Keratinocyte (primary cell): ENCODE results near the gene PLCH2. TPM values are rescaled to one million over a fixed set of nuclear protein-coding genes. Genes with fewer than 3 reads are reported as not detected.

Experiments
- DNase-seq: peaks from one replicate; pipeline ENCODE4 v3.0.0-alpha.2; 2011; ENCODE audit warnings: low read depth, missing footprints, low spot score
- FAIRE-seq: peaks from 2 replicates; lab custom pipeline; 2011; peaks lifted over from hg19 to GRCh38; lab: Jason Lieb, UNC
- H2AFZ ChIP-seq: 2 replicates; pipeline ENCODE4 v1.6.0; 2012; ENCODE audit warnings: low read length, control low read depth, inconsistent platforms; ENCODE audit not compliant: control insufficient read depth
- H3K27ac ChIP-seq: 2 replicates; pipeline ENCODE4 v1.5.1; 2011; ENCODE audit warnings: low read length; ENCODE audit not compliant: control insufficient read depth, insufficient read depth
- H3K27me3 ChIP-seq: 3 replicates; pipeline ENCODE4 v1.6.0; 2011; ENCODE audit warnings: low read length; ENCODE audit not compliant: control insufficient read depth, insufficient read depth; ENCODE audit errors: extremely low read depth
- H3K36me3 ChIP-seq, 2 experiments: 2 replicates in 1 of 2; 3 replicates in 1 of 2; pipeline ENCODE4 v1.5.1; 2011; ENCODE audit warnings: low read length in 2 of 2, mild to moderate bottlenecking in 1 of 2; ENCODE audit not compliant: control insufficient read depth in 2 of 2, insufficient read depth in 2 of 2; ENCODE audit errors: extremely low read depth in 1 of 2
- H3K4me1 ChIP-seq: 3 replicates; pipeline ENCODE4 v1.5.1; 2011; ENCODE audit warnings: low read length; ENCODE audit not compliant: control insufficient read depth, insufficient read depth; ENCODE audit errors: extremely low read depth
- H3K4me2 ChIP-seq: 3 replicates; pipeline ENCODE4 v1.6.0; 2011; ENCODE audit warnings: low read depth, low read length; ENCODE audit not compliant: control insufficient read depth, insufficient read depth; ENCODE audit errors: extremely low read depth
- H3K4me3 ChIP-seq, 3 experiments: fragments of 200-600 bp in 1 of 3; sonication (generic) in 1 of 3; 2 replicates in 2 of 3; 3 replicates in 1 of 3; pipeline ENCODE4 v1.5.1; 2011 to 2016; ENCODE audit warnings: low read length in 3 of 3, mild to moderate bottlenecking in 3 of 3, control low read depth in 2 of 3, inconsistent platforms in 1 of 3, low read depth in 1 of 3, mixed read lengths in 1 of 3, mixed run types in 1 of 3, moderate library complexity in 1 of 3; ENCODE audit not compliant: control insufficient read depth in 2 of 3, insufficient read depth in 2 of 3; ENCODE audit errors: extremely low read depth in 1 of 3
- H3K79me2 ChIP-seq: 2 replicates; pipeline ENCODE4 v1.6.0; 2012; ENCODE audit warnings: low read length; ENCODE audit not compliant: control insufficient read depth, insufficient read depth
- H3K9ac ChIP-seq: 3 replicates; pipeline ENCODE4 v1.6.0; 2011; ENCODE audit warnings: low read length; ENCODE audit not compliant: control insufficient read depth, insufficient read depth; ENCODE audit errors: extremely low read depth
- H3K9me1 ChIP-seq: 3 replicates; pipeline ENCODE4 v1.6.0; 2011; ENCODE audit warnings: low read length; ENCODE audit not compliant: control insufficient read depth, insufficient read depth; ENCODE audit errors: extremely low read depth
- H3K9me3 ChIP-seq: 2 replicates; pipeline ENCODE4 v1.5.1; 2012; ENCODE audit warnings: low read depth, low read length; ENCODE audit not compliant: control insufficient read depth
- H4K20me1 ChIP-seq: 3 replicates; pipeline ENCODE4 v1.6.0; 2011; ENCODE audit warnings: low read length; ENCODE audit not compliant: control insufficient read depth, insufficient read depth; ENCODE audit errors: extremely low read depth
- EZH2 ChIP-seq: IDR thresholded peaks from one replicate; pipeline ENCODE4 v1.6.1; 2012; ENCODE audit warnings: inconsistent platforms, mild to moderate bottlenecking, low read length, moderate library complexity
- dilution Hi-C: fragments of 300-500 bp; cut with MboI; formaldehyde crosslinking; loops from one replicate; pipeline ENCODE4 v1.7.0; 2020; ENCODE audit warnings: low sequenced_read_pairs; ENCODE audit not compliant: extremely low pct_ligation_motif_present
- polyA plus RNA-seq, 5 experiments: library from polyadenylated mRNA; depleted of rRNA in 3 of 5; stranded (reverse) in 3 of 5; stranded (forward) in 1 of 5; unstranded in 1 of 5; fragments of >200 nt; gene quantifications; 1 replicate in 1 of 5; 2 replicates in 3 of 5; 3 replicates in 1 of 5; pipeline versions ENCODE4 v1.2.1 to v1.2.3, GENCODE V29; 2011 to 2012; ENCODE audit warnings: missing spikeins in 2 of 5, low read depth in 1 of 5, low replicate concordance in 1 of 5
- TF ChIP-seq, protein P1 (sequence below), 3 experiments: IDR thresholded peaks in 1 of 3; conservative IDR thresholded peaks in 1 of 3; optimal IDR thresholded peaks in 1 of 3; 2 replicates in 2 of 3; 3 replicates in 1 of 3; pipeline versions ENCODE3 to v1.5.1; 2011; ENCODE audit warnings: low read length in 3 of 3, mild to moderate bottlenecking in 3 of 3, moderate library complexity in 2 of 3, control low read depth in 1 of 3, inconsistent platforms in 1 of 3; ENCODE audit not compliant: insufficient read depth in 2 of 3; ENCODE audit errors: extremely low read depth in 1 of 3

The PLCH2 gene
- polyA plus RNA-seq, 1 donor (not counting 4 experiments of a cell fraction or from before 2014, with no cell fraction given): 57.4 TPM

DNA sequence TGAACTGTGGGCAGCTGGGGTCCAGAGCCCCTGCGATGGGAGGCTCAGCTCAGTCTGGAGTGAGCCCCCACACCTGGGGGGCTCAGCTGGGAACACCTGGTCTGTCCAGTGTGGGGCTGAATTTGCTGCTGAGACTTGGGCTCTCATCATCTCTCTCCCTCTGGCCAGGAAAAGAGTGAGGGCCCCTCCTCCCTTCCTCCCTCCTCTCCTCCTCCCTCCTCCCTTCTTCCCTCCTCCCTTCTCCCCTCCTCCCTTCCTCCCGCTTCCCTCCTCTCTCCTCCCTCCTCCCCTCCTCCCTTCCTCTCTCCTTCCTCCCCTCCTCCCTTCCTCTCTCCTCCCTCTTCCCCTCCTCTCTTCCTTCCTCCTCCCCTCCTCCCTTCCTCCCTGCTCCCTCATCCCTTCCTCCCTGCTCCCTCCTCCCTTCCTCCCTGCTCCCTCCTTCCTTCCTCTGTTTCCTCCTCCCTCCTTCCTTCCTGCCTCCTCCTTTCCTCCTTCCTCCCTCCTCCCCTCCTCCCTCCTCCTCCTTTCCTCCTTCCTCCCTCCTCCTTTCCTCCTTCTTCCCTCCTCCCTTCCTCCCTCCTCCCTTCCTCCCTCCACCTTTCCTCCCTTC, 40.2 kb upstream of the PLCH2 start:
- Histone ChIP-seq H2AFZ (no peak overlapping the region), H3K9me3 (no peaks in the 10 kb centered on the region), H3K36me3 (peaks cover 27 to 45% of the 10 kb centered on the region in 2 experiments), H3K79me2 (peaks cover 95% of the 10 kb centered on the region), H3K4me1 (peaks cover 14% of the 10 kb centered on the region), H3K9ac (no peak overlapping the region), H3K27ac (no peak overlapping the region), H3K4me3 (no peak overlapping the region), H3K4me2 (no peak overlapping the region), H4K20me1 (peaks cover 44% of the 10 kb centered on the region), H3K9me1 (no peaks in the 10 kb centered on the region), H3K27me3 (no peaks in the 10 kb centered on the region)
- dilution Hi-C loops: no loop called here
- DNase-seq: no peak
- TF ChIP-seq EZH2: no peak
- TF ChIP-seq, protein P1, sequence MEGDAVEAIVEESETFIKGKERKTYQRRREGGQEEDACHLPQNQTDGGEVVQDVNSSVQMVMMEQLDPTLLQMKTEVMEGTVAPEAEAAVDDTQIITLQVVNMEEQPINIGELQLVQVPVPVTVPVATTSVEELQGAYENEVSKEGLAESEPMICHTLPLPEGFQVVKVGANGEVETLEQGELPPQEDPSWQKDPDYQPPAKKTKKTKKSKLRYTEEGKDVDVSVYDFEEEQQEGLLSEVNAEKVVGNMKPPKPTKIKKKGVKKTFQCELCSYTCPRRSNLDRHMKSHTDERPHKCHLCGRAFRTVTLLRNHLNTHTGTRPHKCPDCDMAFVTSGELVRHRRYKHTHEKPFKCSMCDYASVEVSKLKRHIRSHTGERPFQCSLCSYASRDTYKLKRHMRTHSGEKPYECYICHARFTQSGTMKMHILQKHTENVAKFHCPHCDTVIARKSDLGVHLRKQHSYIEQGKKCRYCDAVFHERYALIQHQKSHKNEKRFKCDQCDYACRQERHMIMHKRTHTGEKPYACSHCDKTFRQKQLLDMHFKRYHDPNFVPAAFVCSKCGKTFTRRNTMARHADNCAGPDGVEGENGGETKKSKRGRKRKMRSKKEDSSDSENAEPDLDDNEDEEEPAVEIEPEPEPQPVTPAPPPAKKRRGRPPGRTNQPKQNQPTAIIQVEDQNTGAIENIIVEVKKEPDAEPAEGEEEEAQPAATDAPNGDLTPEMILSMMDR (optimal IDR thresholded peaks at IDR 0.05 in 1 of 3, IDR thresholded peaks at IDR 0.05 in 1 of 3, conservative IDR thresholded peaks at IDR 0.05 in 1 of 3; ENCODE audit: extremely low read depth in 1 of 3, insufficient read depth in 2 of 3, low read length in 3 of 3): no peak
- FAIRE-seq: no peak

DNA sequence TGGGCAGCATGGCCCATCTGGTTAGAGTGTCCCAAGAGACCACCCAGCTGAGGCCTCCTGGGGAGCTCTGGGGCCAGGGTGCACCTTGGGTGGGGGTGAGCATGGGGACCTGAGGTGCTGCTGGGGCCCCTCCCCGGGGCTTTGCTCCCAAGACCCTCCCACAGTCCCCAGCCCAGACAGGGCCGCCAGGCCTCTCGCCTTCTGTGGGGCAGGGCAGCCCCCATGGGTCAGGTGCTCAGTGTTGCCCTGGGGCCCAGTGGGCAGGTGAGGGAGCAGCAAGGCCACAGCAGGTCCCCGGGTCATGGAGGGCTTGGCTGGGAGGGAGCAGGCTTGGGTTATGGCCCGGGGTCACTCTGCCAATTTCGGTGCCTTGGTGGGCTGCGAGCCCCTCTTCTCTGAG, 39.2 kb upstream of the PLCH2 start:
- no peaks in the 10 kb centered on the region for H3K9me3 ChIP-seq
- H3K9ac ChIP-seq: no peak overlapping the region
- no peak overlapping the region for H3K27ac ChIP-seq
- H4K20me1 ChIP-seq: peaks cover 50% of the 10 kb centered on the region
- peaks cover 27 to 37% of the 10 kb centered on the region in 2 experiments for H3K36me3 ChIP-seq
- no peak for DNase-seq
- H3K27me3 ChIP-seq: no peaks in the 10 kb centered on the region
- dilution Hi-C loops: no loop called here
- peaks cover 6% of the 10 kb centered on the region for H3K4me1 ChIP-seq
- no peak for FAIRE-seq
- TF ChIP-seq EZH2: no peak
- TF ChIP-seq, protein P1 (optimal IDR thresholded peaks at IDR 0.05 in 1 of 3, IDR thresholded peaks at IDR 0.05 in 1 of 3, conservative IDR thresholded peaks at IDR 0.05 in 1 of 3; ENCODE audit: extremely low read depth in 1 of 3, insufficient read depth in 2 of 3, low read length in 3 of 3): no peak
- H3K79me2 ChIP-seq: peaks cover 95% of the 10 kb centered on the region
- H2AFZ ChIP-seq: no peak overlapping the region
- no peaks in the 10 kb centered on the region for H3K9me1 ChIP-seq
- no peak overlapping the region for H3K4me2 ChIP-seq
- no peak overlapping the region for H3K4me3 ChIP-seq
